ENCODE measurements around the gene CD200.

DNA sequence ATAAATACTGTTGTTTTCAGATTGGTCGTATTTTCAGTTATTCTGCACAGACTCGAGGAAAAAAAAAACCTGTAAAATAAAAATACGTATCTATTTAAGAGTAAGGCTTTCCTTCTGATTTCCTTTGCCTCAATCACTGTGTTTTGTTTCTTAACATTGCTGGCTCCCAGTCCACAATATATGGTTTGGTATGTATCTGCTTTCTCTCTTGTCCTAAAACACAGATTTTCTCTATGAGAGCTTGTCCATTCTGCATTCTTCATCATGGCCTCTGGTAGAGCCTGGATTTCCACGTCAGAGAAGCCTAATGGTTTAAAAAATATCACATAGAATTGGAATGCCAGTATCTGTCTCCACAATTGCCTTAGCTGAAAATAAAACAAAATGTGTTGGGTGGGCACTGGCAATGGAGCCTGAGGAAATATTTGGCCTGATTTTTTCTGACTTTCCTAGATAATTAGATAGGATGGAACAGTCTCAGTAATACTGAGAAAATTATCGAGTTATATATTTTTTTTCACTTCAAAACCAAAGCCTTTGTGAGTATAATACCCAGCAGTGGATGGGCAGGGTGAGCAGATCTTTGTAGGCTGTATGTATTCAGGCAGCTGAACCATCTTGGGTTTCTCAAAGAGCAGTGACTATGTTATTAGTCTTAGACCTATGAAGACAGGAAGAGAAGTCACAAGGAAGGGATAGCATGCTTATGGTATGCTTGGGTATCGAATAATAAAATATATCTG lies 1.9 kb downstream of the CD200 start:
- TF ChIP-seq, protein P1, sequence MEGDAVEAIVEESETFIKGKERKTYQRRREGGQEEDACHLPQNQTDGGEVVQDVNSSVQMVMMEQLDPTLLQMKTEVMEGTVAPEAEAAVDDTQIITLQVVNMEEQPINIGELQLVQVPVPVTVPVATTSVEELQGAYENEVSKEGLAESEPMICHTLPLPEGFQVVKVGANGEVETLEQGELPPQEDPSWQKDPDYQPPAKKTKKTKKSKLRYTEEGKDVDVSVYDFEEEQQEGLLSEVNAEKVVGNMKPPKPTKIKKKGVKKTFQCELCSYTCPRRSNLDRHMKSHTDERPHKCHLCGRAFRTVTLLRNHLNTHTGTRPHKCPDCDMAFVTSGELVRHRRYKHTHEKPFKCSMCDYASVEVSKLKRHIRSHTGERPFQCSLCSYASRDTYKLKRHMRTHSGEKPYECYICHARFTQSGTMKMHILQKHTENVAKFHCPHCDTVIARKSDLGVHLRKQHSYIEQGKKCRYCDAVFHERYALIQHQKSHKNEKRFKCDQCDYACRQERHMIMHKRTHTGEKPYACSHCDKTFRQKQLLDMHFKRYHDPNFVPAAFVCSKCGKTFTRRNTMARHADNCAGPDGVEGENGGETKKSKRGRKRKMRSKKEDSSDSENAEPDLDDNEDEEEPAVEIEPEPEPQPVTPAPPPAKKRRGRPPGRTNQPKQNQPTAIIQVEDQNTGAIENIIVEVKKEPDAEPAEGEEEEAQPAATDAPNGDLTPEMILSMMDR (IDR thresholded peaks at IDR 0.05), result no peak
- TF ChIP-seq POLR2A (IDR thresholded peaks at IDR 0.05), result no peak

Data from Peyer's patch (tissue), 4 donors.